Mesenchymal stem cell (in vitro differentiated cells and primary cell): ENCODE data around the gene SIX4.

Experiments
- DNase-seq: peaks from one replicate; pipeline ENCODE4 v3.0.0-alpha.2; 2013
- H2AFZ ChIP-seq: one replicate; pipeline ENCODE4 v1.6.1; 2013; ENCODE audit warnings: low read depth, mild to moderate bottlenecking, control low read depth, inconsistent platforms, low read length, moderate library complexity
- H2AK5ac ChIP-seq: 2 replicates; pipeline ENCODE4 v1.6.1; 2013; ENCODE audit warnings: low read length, moderate library complexity, mild to moderate bottlenecking, inconsistent platforms; ENCODE audit not compliant: severe bottlenecking
- H2BK120ac ChIP-seq: one replicate; pipeline ENCODE4 v1.6.1; 2013; ENCODE audit warnings: low read depth, mild to moderate bottlenecking, inconsistent platforms, low read length, moderate library complexity
- H2BK12ac ChIP-seq, 2 experiments: one replicate each; pipeline ENCODE4 v1.6.1; 2013; ENCODE audit warnings: inconsistent platforms in 2 of 2, low read length in 2 of 2, mild to moderate bottlenecking in 2 of 2, moderate library complexity in 2 of 2, control low read depth in 1 of 2
- H2BK15ac ChIP-seq: one replicate; pipeline ENCODE4 v1.6.1; 2013; ENCODE audit warnings: mild to moderate bottlenecking, low read depth, inconsistent platforms; ENCODE audit not compliant: poor library complexity, severe bottlenecking
- H2BK5ac ChIP-seq: 2 replicates; pipeline ENCODE4 v1.6.1; 2013; ENCODE audit warnings: low read depth, mild to moderate bottlenecking, low read length, control low read depth, inconsistent platforms; ENCODE audit not compliant: poor library complexity, severe bottlenecking
- H3K14ac ChIP-seq, 2 experiments: one replicate each; pipeline ENCODE4 v1.6.1; 2013; ENCODE audit warnings: inconsistent platforms in 2 of 2, low read length in 2 of 2, control low read depth in 1 of 2, mild to moderate bottlenecking in 1 of 2, moderate library complexity in 1 of 2
- H3K18ac ChIP-seq, 2 experiments: one replicate each; pipeline ENCODE4 v1.6.1; 2013; ENCODE audit warnings: inconsistent platforms in 2 of 2, low read length in 2 of 2, control low read depth in 1 of 2, low read depth in 1 of 2, mild to moderate bottlenecking in 1 of 2
- H3K23ac ChIP-seq, 2 experiments: one replicate each; pipeline ENCODE4 v1.6.1; 2013; ENCODE audit warnings: inconsistent platforms in 2 of 2, low read length in 2 of 2, mild to moderate bottlenecking in 2 of 2, moderate library complexity in 2 of 2, control low read depth in 1 of 2
- H3K27ac ChIP-seq: 2 replicates; pipeline ENCODE4 v1.5.1; 2013; ENCODE audit warnings: mild to moderate bottlenecking, moderate library complexity, low read length, control low read depth, inconsistent platforms; ENCODE audit not compliant: poor library complexity, severe bottlenecking
- H3K27me3 ChIP-seq, 2 experiments: 2 replicates each; pipeline versions ENCODE4 v1.6.1 to v1.7.0; 2013; ENCODE audit warnings: low read length in 2 of 2, mild to moderate bottlenecking in 2 of 2, moderate library complexity in 2 of 2, control low read depth in 1 of 2, inconsistent platforms in 1 of 2; ENCODE audit not compliant: control insufficient read depth in 1 of 2, insufficient read depth in 1 of 2
- H3K36me3 ChIP-seq, 2 experiments: 2 replicates each; pipeline versions ENCODE4 v1.6.1 to v1.7.0; 2013; ENCODE audit warnings: low read length in 2 of 2, control low read depth in 1 of 2, inconsistent platforms in 1 of 2, low read depth in 1 of 2, mild to moderate bottlenecking in 1 of 2; ENCODE audit not compliant: insufficient read depth in 2 of 2, control insufficient read depth in 1 of 2
- H3K4ac ChIP-seq, 2 experiments: one replicate each; pipeline ENCODE4 v1.6.1; 2013; ENCODE audit warnings: inconsistent platforms in 2 of 2, low read length in 2 of 2, mild to moderate bottlenecking in 2 of 2, moderate library complexity in 2 of 2, control low read depth in 1 of 2, low read depth in 1 of 2
- H3K4me1 ChIP-seq: 2 replicates; pipeline ENCODE4 v1.6.1; 2013; ENCODE audit warnings: low read depth, low read length, control low read depth; ENCODE audit not compliant: control insufficient read depth, insufficient read depth
- H3K4me2 ChIP-seq: 2 replicates; pipeline ENCODE4 v1.6.1; 2013; ENCODE audit warnings: low read length, mild to moderate bottlenecking, inconsistent platforms; ENCODE audit not compliant: poor library complexity, severe bottlenecking
- H3K4me3 ChIP-seq, 2 experiments: 2 replicates each; pipeline versions ENCODE4 v1.5.1 to v1.7.0; 2013; ENCODE audit warnings: low read length in 2 of 2, mild to moderate bottlenecking in 2 of 2, control low read depth in 1 of 2, low read depth in 1 of 2; ENCODE audit not compliant: insufficient read depth in 1 of 2
- H3K79me1 ChIP-seq: replicated peaks from 2 replicates; pipeline ENCODE4 v1.6.1; 2013; ENCODE audit warnings: mild to moderate bottlenecking, control low read depth, low read length, inconsistent platforms; ENCODE audit not compliant: poor library complexity, severe bottlenecking
- H3K9ac ChIP-seq: 2 replicates; pipeline ENCODE4 v1.7.0; 2013; ENCODE audit warnings: mild to moderate bottlenecking, low read length, moderate library complexity
- H3K9me3 ChIP-seq: 2 replicates; pipeline ENCODE4 v1.7.0; 2013; ENCODE audit warnings: mild to moderate bottlenecking, low read length; ENCODE audit not compliant: control insufficient read depth
- H4K8ac ChIP-seq: one replicate; pipeline ENCODE4 v1.6.1; 2013; ENCODE audit warnings: inconsistent platforms, mild to moderate bottlenecking, low read length, moderate library complexity
- H4K91ac ChIP-seq: one replicate; pipeline ENCODE4 v1.6.1; 2013; ENCODE audit warnings: mild to moderate bottlenecking, low read length, inconsistent platforms
- WGBS: methylation state at CpG from one replicate; pipeline ENCODE4 v1.1.7; 2013; ENCODE audit warnings: mixed read lengths; 5-methylcytosine and 5-hydroxymethylcytosine counted together

Gene SIX4

GRCh38 chr14:60760644-60761364 is 36.7 kb upstream of the SIX4 start:
- H2BK12ac ChIP-seq: no peak overlapping the region
- no peak overlapping the region for H4K8ac ChIP-seq
- no peak overlapping the region for H3K4me3 ChIP-seq
- H3K4ac ChIP-seq: no peak overlapping the region
- H3K14ac ChIP-seq: no peak overlapping the region
- no peaks in the 10 kb centered on the region for H3K27me3 ChIP-seq
- no peak overlapping the region for H3K4me2 ChIP-seq
- DNase-seq: no peak
- H2BK15ac ChIP-seq: no peak overlapping the region
- H2BK5ac ChIP-seq: no peak overlapping the region
- H3K79me1 ChIP-seq: peaks cover 5% of the 10 kb centered on the region
- no peaks in the 10 kb centered on the region for H3K9me3 ChIP-seq
- no peak overlapping the region for H3K9ac ChIP-seq
- H4K91ac ChIP-seq: no peak overlapping the region
- no peak overlapping the region for H3K23ac ChIP-seq
- H3K27ac ChIP-seq: no peak overlapping the region
- no peak overlapping the region for H2BK120ac ChIP-seq
- no peaks in the 10 kb centered on the region for H3K4me1 ChIP-seq
- peak overlapping the region in 1 of 2 experiments; percentile 62 for H3K18ac ChIP-seq
- H3K36me3 ChIP-seq: no peaks in the 10 kb centered on the region
- H2AFZ ChIP-seq: no peak overlapping the region
- 60% methylated on average over 3 of the region's 3 CpGs for WGBS
- no peak overlapping the region for H2AK5ac ChIP-seq

GRCh38 chr14:60760209-60760608 is 36.1 kb upstream of the SIX4 start:
- no peak overlapping the region for H2AK5ac ChIP-seq
- 100% methylated on average over 1 of the region's 1 CpG for WGBS
- H3K4me2 ChIP-seq: no peak overlapping the region

GRCh38 chr14:60758885-60759284 is 34.7 kb upstream of the SIX4 start:
- H2AFZ ChIP-seq: no peak overlapping the region
- no peak overlapping the region for H2BK120ac ChIP-seq
- H3K23ac ChIP-seq: no peak overlapping the region
- WGBS: 77% methylated on average over 2 of the region's 2 CpGs
- H2BK12ac ChIP-seq: no peak overlapping the region
- H3K4me3 ChIP-seq: no peak overlapping the region
- no peak overlapping the region for H3K4ac ChIP-seq
- H3K4me1 ChIP-seq: no peaks in the 10 kb centered on the region
- peak overlapping the region; percentile 10 for H3K9ac ChIP-seq
- H4K8ac ChIP-seq: no peak overlapping the region
- peaks cover 6% of the 10 kb centered on the region for H3K79me1 ChIP-seq
- DNase-seq: no peak
- H3K4me2 ChIP-seq: no peak overlapping the region
- H2BK5ac ChIP-seq: no peak overlapping the region
- no peaks in the 10 kb centered on the region for H3K9me3 ChIP-seq
- H2BK15ac ChIP-seq: no peak overlapping the region
- no peaks in the 10 kb centered on the region for H3K27me3 ChIP-seq
- no peak overlapping the region for H2AK5ac ChIP-seq
- no peak overlapping the region for H4K91ac ChIP-seq
- H3K36me3 ChIP-seq: peaks cover 0 to 2% of the 10 kb centered on the region in 2 experiments
- H3K18ac ChIP-seq: no peak overlapping the region
- H3K27ac ChIP-seq: no peak overlapping the region
- H3K14ac ChIP-seq: no peak overlapping the region

More at GRCh38 chr14:60760209-60760608, 36.1 kb upstream of the SIX4 start:
- Histone ChIP-seq H3K23ac (no peak overlapping the region), H2BK12ac (no peak overlapping the region), H3K27me3 (no peaks in the 10 kb centered on the region), H3K27ac (no peak overlapping the region), H2BK15ac (no peak overlapping the region), H3K9me3 (no peaks in the 10 kb centered on the region), H3K9ac (no peak overlapping the region), H3K79me1 (peaks cover 5% of the 10 kb centered on the region), H3K4ac (no peak overlapping the region), H4K8ac (no peak overlapping the region), H3K14ac (no peak overlapping the region), H3K36me3 (no peaks in the 10 kb centered on the region), H3K4me1 (no peaks in the 10 kb centered on the region), H2BK120ac (no peak overlapping the region), H2BK5ac (no peak overlapping the region), H2AFZ (no peak overlapping the region), H4K91ac (no peak overlapping the region), H3K4me3 (no peak overlapping the region), H3K18ac (no peak overlapping the region)
- no peak for DNase-seq

- Histone ChIP-seq H2BK120ac (no peak overlapping the region), H3K27me3 (no peaks in the 10 kb centered on the region), H2AFZ (no peak overlapping the region), H3K4me1 (no peaks in the 10 kb centered on the region), H3K4me2 (no peak overlapping the region), H3K4me3 (peak overlapping the region in 1 of 2 experiments; percentile 27), H3K14ac (no peak overlapping the region), H3K23ac (no peak overlapping the region), H3K9ac (peak overlapping the region; percentile 75), H2BK5ac (no peak overlapping the region), H3K9me3 (no peaks in the 10 kb centered on the region), H4K8ac (no peak overlapping the region), H3K18ac (no peak overlapping the region), H3K79me1 (peaks cover 8% of the 10 kb centered on the region), H2BK15ac (no peak overlapping the region), H3K4ac (no peak overlapping the region), H2BK12ac (no peak overlapping the region), H4K91ac (no peak overlapping the region), H3K27ac (no peak overlapping the region), H3K36me3 (peaks cover 0 to 10% of the 10 kb centered on the region in 2 experiments), H2AK5ac (no peak overlapping the region)
- 36% methylated on average over 1 of the region's 1 CpG for WGBS
- peak; percentile 43 for DNase-seq
Observed at GRCh38 chr14:60757567-60758002, 33.4 kb upstream of the SIX4 start.
